Activated CD4-positive, CD25-positive, alpha-beta regulatory T cell treated with anti-CD3 and anti-CD28 coated beads, Interleukin-2, amount 50 U/mL, for 16 hours (primary cell): Measurements from ENCODE around the gene COIL.
"Not testable (repeated sequence)": the region's sequence is repeated elsewhere in the genome, so short reads cannot be mapped to it uniquely, and the experiment has no call there.

Experiments
- DNase-seq: peaks from one replicate; pipeline ENCODE4 v3.0.0-alpha.2; 2020; ENCODE audit warnings: low read depth, low spot score

Gene COIL

GRCh38 chr17:56960596-56961538, at the start of gene COIL:
COIL (minus strand) TSS chr17:56961050; CDS start chr17:56961019, 31 bp downstream.
- DNase-seq: peak; percentile 93

GRCh38 chr17:57010487-57010886, 49.6 kb upstream of the COIL start:
- DNase-seq: no peak

GRCh38 chr17:57009737-57010445, 49.0 kb upstream of the COIL start:
- DNase-seq: peak; percentile 12

- no peak for DNase-seq
Measured at GRCh38 chr17:57008958-57009357, 48.1 kb upstream of the COIL start.

GRCh38 chr17:57006040-57006439, 45.2 kb upstream of the COIL start:
- DNase-seq: no peak

GRCh38 chr17:57004944-57005579, 44.2 kb upstream of the COIL start:
- no peak for DNase-seq

GRCh38 chr17:57002904-57003303, 42.1 kb upstream of the COIL start:
- DNase-seq: no peak

GRCh38 chr17:57001541-57001940, 40.7 kb upstream of the COIL start:
- no peak for DNase-seq

GRCh38 chr17:56997313-56997712, 36.5 kb upstream of the COIL start:
- DNase-seq: no peak

- no peak for DNase-seq
Measured at GRCh38 chr17:56995766-56996165, 34.9 kb upstream of the COIL start.

GRCh38 chr17:56994009-56994792, 33.4 kb upstream of the COIL start:
- DNase-seq: no peak

GRCh38 chr17:56992364-56992763, 31.5 kb upstream of the COIL start:
- no peak for DNase-seq

- no peak for DNase-seq
Measured at GRCh38 chr17:56988901-56989572, 28.2 kb upstream of the COIL start.

- no peak for DNase-seq
Measured at GRCh38 chr17:56987283-56987834, 26.5 kb upstream of the COIL start.

- DNase-seq: no peak
Measured at GRCh38 chr17:56985371-56986162, 24.7 kb upstream of the COIL start.

GRCh38 chr17:56983366-56983765, 22.5 kb upstream of the COIL start:
- DNase-seq: no peak

- no peak for DNase-seq
Measured at GRCh38 chr17:56982312-56982711, 21.5 kb upstream of the COIL start.

GRCh38 chr17:56980526-56980925, 19.7 kb upstream of the COIL start:
- not testable (repeated sequence) for DNase-seq

GRCh38 chr17:56979091-56979480, 18.2 kb upstream of the COIL start:
- no peak for DNase-seq
